GM12892 (cell line): ENCODE measurements around the gene LRCH1.

ENCODE experiments used
- POLR2A ChIP-seq: IDR thresholded peaks from 2 replicates; pipeline ENCODE4 v1.6.1; 2011; ENCODE audit warnings: low read depth, low read length, control low read depth
- POLR2AphosphoS5 ChIP-seq: IDR thresholded peaks from 2 replicates; pipeline ENCODE4 v1.6.1; 2011; ENCODE audit warnings: low read depth, low read length, control low read depth

- TF ChIP-seq POLR2AphosphoS5 = no peak
- no peak for TF ChIP-seq POLR2A
These were observed 61.6 kb downstream of the LRCH1 start for GRCh38 chr13:46614582-46614981.
